HG03060 (cell line): ENCODE data around the gene UBE2D3.
"Not testable (repeated sequence)": the region's sequence is repeated elsewhere in the genome, so short reads cannot be mapped to it uniquely, and the experiment has no call there.

Experiments used
- ATAC-seq: cut with Tn5 transposase; IDR thresholded peaks from one replicate; pipeline ENCODE4 v1.9.1; 2021; ENCODE audit warnings: low read depth, moderate number of reproducible peaks; ENCODE audit not compliant: unreplicated experiment

UBE2D3 gene

DNA sequence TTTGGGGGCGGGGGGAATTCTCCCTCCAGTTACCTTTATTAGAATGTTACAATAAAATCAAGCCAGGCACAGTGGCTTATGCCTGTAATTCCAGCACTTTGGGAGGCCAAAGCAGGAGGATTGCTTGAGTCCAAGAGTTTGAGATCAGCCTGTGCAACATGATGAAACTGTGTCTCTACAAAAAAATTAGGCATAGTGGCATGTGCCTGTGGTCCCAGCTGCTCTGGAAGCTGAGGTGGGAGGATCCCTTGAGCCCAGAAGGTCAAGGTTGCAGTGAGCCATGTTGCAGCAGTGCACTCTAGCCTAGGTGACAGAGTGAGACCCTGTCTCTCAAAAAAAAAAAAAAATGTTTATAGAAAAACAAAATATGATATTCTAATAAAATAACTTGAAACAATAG is 5.3 kb upstream of the UBE2D3 start:
- ATAC-seq, result no peak

- no peak for ATAC-seq
Observed at GRCh38 chr4:102832105-102832504, 4.8 kb upstream of the UBE2D3 start.

- ATAC-seq, result no peak
Observed at GRCh38 chr4:102829803-102830202, 2.5 kb upstream of the UBE2D3 start.

- no peak for ATAC-seq
Observed at GRCh38 chr4:102828497-102828808, 1.1 kb upstream of the UBE2D3 start.

- ATAC-seq, result peak; percentile 82
Observed at GRCh38 chr4:102827674-102828496, 534 bp upstream of the UBE2D3 start.

GRCh38 chr4:102826105-102826889 is 1.1 kb downstream of the UBE2D3 start:
- no peak for ATAC-seq

DNA sequence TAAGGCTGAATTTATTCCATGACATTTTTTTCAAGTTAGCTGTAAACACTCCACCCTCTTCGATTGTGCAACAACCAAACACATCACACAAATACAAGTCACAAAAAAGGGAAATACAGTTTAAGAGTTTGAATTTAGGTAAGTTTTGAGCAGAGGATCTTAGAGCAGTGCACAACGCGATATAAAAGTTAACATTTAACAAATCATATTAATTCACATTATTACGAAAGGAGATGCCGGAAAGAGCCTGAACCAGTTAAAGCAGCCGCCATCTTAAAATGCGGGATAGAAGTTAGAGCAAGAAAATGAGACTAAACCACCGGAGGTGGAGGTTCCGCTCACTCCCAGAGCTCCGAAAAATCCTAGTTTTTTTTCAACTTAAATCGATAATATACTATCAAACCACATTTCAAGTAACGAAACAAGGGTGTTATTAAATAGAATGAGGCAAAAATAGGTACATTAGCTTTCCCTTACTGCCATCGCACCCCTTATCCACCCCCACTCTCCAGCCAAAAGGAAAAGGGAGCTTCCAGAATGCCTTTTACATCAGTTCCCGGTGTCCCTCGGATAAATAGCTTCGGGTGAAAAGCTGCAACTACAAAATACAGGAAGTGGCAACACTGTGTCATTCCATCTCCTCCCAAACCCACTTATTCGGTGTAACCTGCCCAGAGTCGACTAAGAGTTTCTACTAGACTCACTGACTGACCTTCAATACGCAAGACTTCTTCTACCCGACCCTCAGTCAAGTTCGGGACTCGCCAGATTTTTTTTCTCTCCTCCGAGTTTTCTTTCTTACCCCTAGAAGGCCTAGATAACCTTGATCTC is 1.9 kb downstream of the UBE2D3 start:
- ATAC-seq, result no peak

DNA sequence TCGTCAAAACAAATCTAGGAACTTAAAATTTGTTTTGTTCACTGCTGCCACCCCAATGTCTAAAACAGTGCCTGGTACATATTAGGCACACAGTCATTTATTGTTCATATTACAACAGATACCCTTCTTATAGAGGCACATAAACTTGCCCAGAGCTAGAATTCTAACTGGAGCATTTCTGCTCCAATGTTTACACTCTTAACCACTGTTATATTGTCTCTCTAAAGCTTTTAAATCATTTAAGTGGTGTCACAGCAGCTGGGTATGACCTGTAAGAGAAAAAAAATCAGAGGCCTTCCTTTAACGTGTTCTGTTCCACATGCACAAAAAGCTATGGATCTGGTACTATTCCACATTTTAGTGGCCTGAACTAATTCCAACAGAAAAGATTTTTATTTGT is 3.0 kb downstream of the UBE2D3 start:
- ATAC-seq, result no peak

DNA sequence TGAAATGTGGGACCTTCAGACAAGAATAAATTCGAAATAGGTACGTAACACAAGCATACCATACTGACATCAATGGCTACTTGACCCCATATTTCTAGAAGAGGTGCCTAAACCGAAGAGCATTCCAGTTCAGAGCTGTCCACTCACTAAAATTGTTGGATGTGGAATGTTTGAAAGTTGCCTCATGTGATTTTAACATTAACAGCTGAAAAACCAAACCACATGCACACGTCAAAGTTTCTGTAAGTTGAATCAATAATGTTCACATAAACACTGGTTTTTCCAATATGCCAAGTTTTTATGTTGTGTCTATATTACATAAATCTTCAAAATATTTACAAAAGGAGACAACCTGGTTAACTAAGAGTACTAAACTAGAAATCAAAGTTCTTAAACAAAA is 3.5 kb downstream of the UBE2D3 start:
- no peak for ATAC-seq

GRCh38 chr4:102823464-102823863 is 3.9 kb downstream of the UBE2D3 start:
- ATAC-seq, result no peak

DNA sequence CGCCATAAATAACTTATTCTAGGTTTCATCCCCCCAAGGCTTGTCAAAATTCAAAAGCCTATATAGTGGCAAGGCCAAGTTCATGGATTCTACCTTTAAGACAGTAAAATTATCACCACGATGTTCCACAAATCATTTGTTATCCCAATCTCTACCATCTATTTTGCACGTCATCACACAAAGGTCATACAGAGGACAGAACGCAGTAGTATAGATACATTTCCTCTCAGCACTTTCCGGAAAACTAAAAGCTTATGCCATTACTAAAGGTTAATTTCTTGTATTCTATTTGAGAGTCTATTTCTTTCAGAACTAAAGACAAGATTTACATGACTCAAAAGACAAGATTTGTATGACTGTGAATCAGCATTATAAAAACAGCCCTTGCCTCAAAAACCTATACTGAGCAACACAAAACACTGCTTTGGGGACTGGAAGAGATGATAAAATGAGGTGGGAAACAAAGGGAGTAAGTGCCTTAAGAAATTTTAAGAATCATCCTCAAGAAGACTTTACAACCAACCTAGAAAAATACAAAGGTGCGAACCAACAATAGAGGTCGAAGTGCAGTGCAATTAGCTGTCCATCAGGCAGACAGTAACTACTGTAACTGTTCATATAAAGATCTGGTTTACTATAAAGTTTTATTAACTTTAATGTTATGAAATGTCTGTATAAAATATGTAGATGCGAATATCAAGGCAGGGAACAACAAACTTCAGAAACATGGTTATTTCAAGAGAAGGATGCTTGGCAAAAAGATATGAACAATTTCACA is 7.6 kb downstream of the UBE2D3 start:
- no peak for ATAC-seq

GRCh38 chr4:102819100-102819499 is 8.3 kb downstream of the UBE2D3 start:
- not testable (repeated sequence) for ATAC-seq

- ATAC-seq, result no peak
Observed at GRCh38 chr4:102817613-102818268, 9.6 kb downstream of the UBE2D3 start.

DNA sequence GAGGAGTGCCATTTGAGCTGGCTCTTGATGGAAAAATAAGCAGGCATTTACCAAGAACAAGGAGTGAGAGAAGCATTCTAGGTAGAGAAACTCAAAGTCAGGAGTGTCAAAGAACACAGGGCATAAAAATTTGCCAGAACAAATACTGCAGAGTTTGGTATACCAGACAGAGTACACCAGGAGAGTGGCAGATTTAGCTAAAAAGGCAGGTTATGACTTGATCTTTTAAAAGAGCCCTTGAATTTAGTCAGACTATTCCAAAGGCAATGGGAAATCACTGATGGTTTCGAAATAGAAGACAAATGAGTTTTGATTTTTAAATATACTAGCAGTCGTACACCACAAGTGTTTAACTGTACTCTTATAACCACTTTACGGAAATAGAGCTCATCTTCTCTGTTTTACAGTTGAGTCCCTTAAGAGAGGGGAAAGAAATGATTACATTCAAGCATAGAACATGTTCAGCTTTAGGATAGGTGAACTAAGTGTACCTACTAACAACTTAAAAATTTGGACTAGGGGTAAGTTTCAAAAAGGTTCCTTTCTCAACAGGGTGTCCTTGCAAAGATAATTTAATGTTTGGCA is 10.2 kb downstream of the UBE2D3 start:
- ATAC-seq, result no peak

- no peak for ATAC-seq
Observed at GRCh38 chr4:102815981-102816380, 11.4 kb downstream of the UBE2D3 start.

DNA sequence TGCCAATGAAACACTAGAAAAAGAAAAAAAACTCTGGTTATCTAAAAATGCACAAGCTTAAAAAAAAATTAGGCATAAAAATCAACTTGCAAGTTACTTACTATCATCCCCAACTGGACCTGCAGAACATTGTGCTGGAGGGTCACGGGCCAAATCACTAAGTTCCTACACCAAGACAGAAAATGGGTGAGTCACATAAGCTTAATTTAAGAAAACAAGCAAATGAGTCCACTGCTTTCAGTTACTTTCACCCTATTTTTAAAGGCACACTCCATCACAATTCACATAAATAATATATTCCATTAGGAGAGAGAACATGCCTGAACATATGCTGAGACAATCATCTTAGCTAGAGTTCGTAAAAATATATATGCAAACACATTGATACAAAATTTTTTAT is 17.7 kb downstream of the UBE2D3 start:
- no peak for ATAC-seq

GRCh38 chr4:102809190-102809589 is 18.2 kb downstream of the UBE2D3 start:
- no peak for ATAC-seq

GRCh38 chr4:102808009-102808408 is 19.3 kb downstream of the UBE2D3 start:
- ATAC-seq, result no peak

- no peak for ATAC-seq
Observed at GRCh38 chr4:102807345-102807744, 20.0 kb downstream of the UBE2D3 start.

DNA sequence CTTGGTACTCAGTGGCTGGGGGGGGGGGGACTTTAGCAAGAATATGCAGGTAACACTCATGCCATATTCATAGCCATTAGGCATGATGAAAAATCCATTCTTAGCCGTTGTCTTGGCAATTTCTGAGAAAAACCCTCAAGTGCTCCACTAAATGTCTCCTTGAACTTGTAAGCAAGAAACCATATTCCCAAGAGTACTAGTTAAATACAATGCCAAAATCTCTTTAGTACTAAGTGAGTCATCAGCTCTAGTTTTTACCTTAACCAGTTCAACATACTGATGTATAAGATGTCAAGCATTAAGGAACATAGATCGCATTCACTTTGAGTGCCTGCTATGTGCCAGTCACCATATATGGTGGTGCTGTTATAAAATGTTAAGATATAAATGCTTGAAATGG is 27.5 kb downstream of the UBE2D3 start:
- ATAC-seq, result no peak
